Keratinocyte (primary cell): ENCODE data around the gene E4F1. TPM values are rescaled to one million over a fixed set of nuclear protein-coding genes. Genes with fewer than 3 reads are reported as not detected.

Experiments
- DNase-seq: peaks from one replicate; pipeline ENCODE4 v3.0.0-alpha.2; 2011; ENCODE audit warnings: low read depth, missing footprints, low spot score
- FAIRE-seq: peaks from 2 replicates; lab custom pipeline; 2011; peaks lifted over from hg19 to GRCh38; lab: Jason Lieb, UNC
- H2AFZ ChIP-seq: 2 replicates; pipeline ENCODE4 v1.6.0; 2012; ENCODE audit warnings: low read length, control low read depth, inconsistent platforms; ENCODE audit not compliant: control insufficient read depth
- H3K27ac ChIP-seq: 2 replicates; pipeline ENCODE4 v1.5.1; 2011; ENCODE audit warnings: low read length; ENCODE audit not compliant: control insufficient read depth, insufficient read depth
- H3K27me3 ChIP-seq: 3 replicates; pipeline ENCODE4 v1.6.0; 2011; ENCODE audit warnings: low read length; ENCODE audit not compliant: control insufficient read depth, insufficient read depth; ENCODE audit errors: extremely low read depth
- H3K36me3 ChIP-seq, 2 experiments: 2 replicates in 1 of 2; 3 replicates in 1 of 2; pipeline ENCODE4 v1.5.1; 2011; ENCODE audit warnings: low read length in 2 of 2, mild to moderate bottlenecking in 1 of 2; ENCODE audit not compliant: control insufficient read depth in 2 of 2, insufficient read depth in 2 of 2; ENCODE audit errors: extremely low read depth in 1 of 2
- H3K4me1 ChIP-seq: 3 replicates; pipeline ENCODE4 v1.5.1; 2011; ENCODE audit warnings: low read length; ENCODE audit not compliant: control insufficient read depth, insufficient read depth; ENCODE audit errors: extremely low read depth
- H3K4me2 ChIP-seq: 3 replicates; pipeline ENCODE4 v1.6.0; 2011; ENCODE audit warnings: low read depth, low read length; ENCODE audit not compliant: control insufficient read depth, insufficient read depth; ENCODE audit errors: extremely low read depth
- H3K4me3 ChIP-seq, 3 experiments: fragments of 200-600 bp in 1 of 3; sonication (generic) in 1 of 3; 2 replicates in 2 of 3; 3 replicates in 1 of 3; pipeline ENCODE4 v1.5.1; 2011 to 2016; ENCODE audit warnings: low read length in 3 of 3, mild to moderate bottlenecking in 3 of 3, control low read depth in 2 of 3, inconsistent platforms in 1 of 3, low read depth in 1 of 3, mixed read lengths in 1 of 3, mixed run types in 1 of 3, moderate library complexity in 1 of 3; ENCODE audit not compliant: control insufficient read depth in 2 of 3, insufficient read depth in 2 of 3; ENCODE audit errors: extremely low read depth in 1 of 3
- H3K79me2 ChIP-seq: 2 replicates; pipeline ENCODE4 v1.6.0; 2012; ENCODE audit warnings: low read length; ENCODE audit not compliant: control insufficient read depth, insufficient read depth
- H3K9ac ChIP-seq: 3 replicates; pipeline ENCODE4 v1.6.0; 2011; ENCODE audit warnings: low read length; ENCODE audit not compliant: control insufficient read depth, insufficient read depth; ENCODE audit errors: extremely low read depth
- H3K9me1 ChIP-seq: 3 replicates; pipeline ENCODE4 v1.6.0; 2011; ENCODE audit warnings: low read length; ENCODE audit not compliant: control insufficient read depth, insufficient read depth; ENCODE audit errors: extremely low read depth
- H3K9me3 ChIP-seq: 2 replicates; pipeline ENCODE4 v1.5.1; 2012; ENCODE audit warnings: low read depth, low read length; ENCODE audit not compliant: control insufficient read depth
- H4K20me1 ChIP-seq: 3 replicates; pipeline ENCODE4 v1.6.0; 2011; ENCODE audit warnings: low read length; ENCODE audit not compliant: control insufficient read depth, insufficient read depth; ENCODE audit errors: extremely low read depth
- EZH2 ChIP-seq: IDR thresholded peaks from one replicate; pipeline ENCODE4 v1.6.1; 2012; ENCODE audit warnings: inconsistent platforms, mild to moderate bottlenecking, low read length, moderate library complexity
- dilution Hi-C: fragments of 300-500 bp; cut with MboI; formaldehyde crosslinking; loops from one replicate; pipeline ENCODE4 v1.7.0; 2020; ENCODE audit warnings: low sequenced_read_pairs; ENCODE audit not compliant: extremely low pct_ligation_motif_present
- polyA plus RNA-seq, 5 experiments: library from polyadenylated mRNA; depleted of rRNA in 3 of 5; stranded (reverse) in 3 of 5; stranded (forward) in 1 of 5; unstranded in 1 of 5; fragments of >200 nt; gene quantifications; 1 replicate in 1 of 5; 2 replicates in 3 of 5; 3 replicates in 1 of 5; pipeline versions ENCODE4 v1.2.1 to v1.2.3, GENCODE V29; 2011 to 2012; ENCODE audit warnings: missing spikeins in 2 of 5, low read depth in 1 of 5, low replicate concordance in 1 of 5
- TF ChIP-seq, protein P1 (sequence below), 3 experiments: IDR thresholded peaks in 1 of 3; conservative IDR thresholded peaks in 1 of 3; optimal IDR thresholded peaks in 1 of 3; 2 replicates in 2 of 3; 3 replicates in 1 of 3; pipeline versions ENCODE3 to v1.5.1; 2011; ENCODE audit warnings: low read length in 3 of 3, mild to moderate bottlenecking in 3 of 3, moderate library complexity in 2 of 3, control low read depth in 1 of 3, inconsistent platforms in 1 of 3; ENCODE audit not compliant: insufficient read depth in 2 of 3; ENCODE audit errors: extremely low read depth in 1 of 3

E4F1 gene
- polyA plus RNA-seq, 1 donor (not counting 4 experiments of a cell fraction or from before 2014, with no cell fraction given): 10.5 TPM

GRCh38 chr16:2180461-2180860 lies 42.9 kb upstream of the E4F1 start:
- no peak for TF ChIP-seq EZH2
- TF ChIP-seq, protein P1, sequence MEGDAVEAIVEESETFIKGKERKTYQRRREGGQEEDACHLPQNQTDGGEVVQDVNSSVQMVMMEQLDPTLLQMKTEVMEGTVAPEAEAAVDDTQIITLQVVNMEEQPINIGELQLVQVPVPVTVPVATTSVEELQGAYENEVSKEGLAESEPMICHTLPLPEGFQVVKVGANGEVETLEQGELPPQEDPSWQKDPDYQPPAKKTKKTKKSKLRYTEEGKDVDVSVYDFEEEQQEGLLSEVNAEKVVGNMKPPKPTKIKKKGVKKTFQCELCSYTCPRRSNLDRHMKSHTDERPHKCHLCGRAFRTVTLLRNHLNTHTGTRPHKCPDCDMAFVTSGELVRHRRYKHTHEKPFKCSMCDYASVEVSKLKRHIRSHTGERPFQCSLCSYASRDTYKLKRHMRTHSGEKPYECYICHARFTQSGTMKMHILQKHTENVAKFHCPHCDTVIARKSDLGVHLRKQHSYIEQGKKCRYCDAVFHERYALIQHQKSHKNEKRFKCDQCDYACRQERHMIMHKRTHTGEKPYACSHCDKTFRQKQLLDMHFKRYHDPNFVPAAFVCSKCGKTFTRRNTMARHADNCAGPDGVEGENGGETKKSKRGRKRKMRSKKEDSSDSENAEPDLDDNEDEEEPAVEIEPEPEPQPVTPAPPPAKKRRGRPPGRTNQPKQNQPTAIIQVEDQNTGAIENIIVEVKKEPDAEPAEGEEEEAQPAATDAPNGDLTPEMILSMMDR (optimal IDR thresholded peaks at IDR 0.05 in 1 of 3, IDR thresholded peaks at IDR 0.05 in 1 of 3, conservative IDR thresholded peaks at IDR 0.05 in 1 of 3; ENCODE audit: extremely low read depth in 1 of 3, insufficient read depth in 2 of 3, low read length in 3 of 3): no peak
- Histone ChIP-seq H3K4me2 (no peak overlapping the region), H3K4me1 (peaks cover 4% of the 10 kb centered on the region), H3K36me3 (peaks cover 14 to 15% of the 10 kb centered on the region in 2 experiments), H3K9me1 (no peaks in the 10 kb centered on the region), H3K4me3 (no peak overlapping the region), H3K27ac (no peak overlapping the region), H3K79me2 (no peaks in the 10 kb centered on the region), H4K20me1 (no peaks in the 10 kb centered on the region), H3K9me3 (no peaks in the 10 kb centered on the region), H3K27me3 (peaks cover 5% of the 10 kb centered on the region), H3K9ac (no peak overlapping the region), H2AFZ (no peak overlapping the region)
- dilution Hi-C loops: no loop called here
- DNase-seq (no peak), FAIRE-seq (no peak)

- no peaks in the 10 kb centered on the region for H3K9me1 ChIP-seq
- H4K20me1 ChIP-seq: no peaks in the 10 kb centered on the region
- no peak overlapping the region for H3K4me2 ChIP-seq
- dilution Hi-C loops: no loop called here
- H3K9ac ChIP-seq: no peak overlapping the region
- H3K9me3 ChIP-seq: no peaks in the 10 kb centered on the region
- no peak overlapping the region for H2AFZ ChIP-seq
- peaks cover 4% of the 10 kb centered on the region for H3K4me1 ChIP-seq
- H3K36me3 ChIP-seq: peaks cover 6 to 8% of the 10 kb centered on the region in 2 experiments
- H3K79me2 ChIP-seq: no peaks in the 10 kb centered on the region
- H3K27ac ChIP-seq: no peak overlapping the region
- H3K27me3 ChIP-seq: peaks cover 5% of the 10 kb centered on the region
- no peak for DNase-seq
- no peak for FAIRE-seq
- no peak overlapping the region for H3K4me3 ChIP-seq
- no peak for TF ChIP-seq EZH2
- TF ChIP-seq, protein P1 (optimal IDR thresholded peaks at IDR 0.05 in 1 of 3, IDR thresholded peaks at IDR 0.05 in 1 of 3, conservative IDR thresholded peaks at IDR 0.05 in 1 of 3; ENCODE audit: extremely low read depth in 1 of 3, insufficient read depth in 2 of 3, low read length in 3 of 3): no peak
These were observed 42.1 kb upstream of the E4F1 start for GRCh38 chr16:2180962-2181923.
